Measurements from ENCODE around the gene CPN2.

Gene CPN2

GRCh38 chr3:194390835-194391234 lies 39.7 kb upstream of the CPN2 start:
- FAIRE-seq (no peak), DNase-seq (ENCODE audit: insufficient read length, low spot score) (no peak)
- TF ChIP-seq SPI1 (IDR thresholded peaks at IDR 0.05; ENCODE audit: low read depth, low read length): no peak
- no peak for TF ChIP-seq POLR2AphosphoS5 (IDR thresholded peaks at IDR 0.05; ENCODE audit: low read depth, low read length)
- no peak for TF ChIP-seq PAX5 (IDR thresholded peaks at IDR 0.05; ENCODE audit: insufficient read depth, low read length, severe bottlenecking)
- TF ChIP-seq TAF1 (IDR thresholded peaks at IDR 0.05; ENCODE audit: low read depth, low read length): no peak
- no peak for TF ChIP-seq POU2F2 (IDR thresholded peaks at IDR 0.05; ENCODE audit: low read depth, low read length)
- TF ChIP-seq POLR2A (IDR thresholded peaks at IDR 0.05; ENCODE audit: low read depth, low read length): no peak

- FAIRE-seq (no peak), DNase-seq (ENCODE audit: insufficient read length, low spot score) (no peak)
- TF ChIP-seq PAX5 (IDR thresholded peaks at IDR 0.05; ENCODE audit: insufficient read depth, low read length, severe bottlenecking) (no peak), SPI1 (IDR thresholded peaks at IDR 0.05; ENCODE audit: low read depth, low read length) (no peak), POLR2A (IDR thresholded peaks at IDR 0.05; ENCODE audit: low read depth, low read length) (no peak), POU2F2 (IDR thresholded peaks at IDR 0.05; ENCODE audit: low read depth, low read length) (no peak), TAF1 (IDR thresholded peaks at IDR 0.05; ENCODE audit: low read depth, low read length) (no peak), POLR2AphosphoS5 (IDR thresholded peaks at IDR 0.05; ENCODE audit: low read depth, low read length) (no peak)
These were observed 38.1 kb upstream of the CPN2 start for GRCh38 chr3:194389269-194389668.

- TF ChIP-seq POLR2A (IDR thresholded peaks at IDR 0.05; ENCODE audit: low read depth, low read length) (no peak), POLR2AphosphoS5 (IDR thresholded peaks at IDR 0.05; ENCODE audit: low read depth, low read length) (no peak), POU2F2 (IDR thresholded peaks at IDR 0.05; ENCODE audit: low read depth, low read length) (no peak), SPI1 (IDR thresholded peaks at IDR 0.05; ENCODE audit: low read depth, low read length) (no peak), TAF1 (IDR thresholded peaks at IDR 0.05; ENCODE audit: low read depth, low read length) (no peak), PAX5 (IDR thresholded peaks at IDR 0.05; ENCODE audit: insufficient read depth, low read length, severe bottlenecking) (no peak)
- DNase-seq (ENCODE audit: insufficient read length, low spot score) (no peak), FAIRE-seq (no peak)
These were observed 36.8 kb upstream of the CPN2 start for GRCh38 chr3:194387926-194388418.

- DNase-seq (ENCODE audit: insufficient read length, low spot score): no peak
- no peak for FAIRE-seq
- TF ChIP-seq PAX5 (IDR thresholded peaks at IDR 0.05; ENCODE audit: insufficient read depth, low read length, severe bottlenecking): no peak
These were observed 36.1 kb upstream of the CPN2 start for GRCh38 chr3:194387276-194387675.

GRCh38 chr3:194386648-194387047 lies 35.5 kb upstream of the CPN2 start:
- DNase-seq (ENCODE audit: insufficient read length, low spot score): no peak
- no peak for TF ChIP-seq TAF1 (IDR thresholded peaks at IDR 0.05; ENCODE audit: low read depth, low read length)
- TF ChIP-seq PAX5 (IDR thresholded peaks at IDR 0.05; ENCODE audit: insufficient read depth, low read length, severe bottlenecking): no peak
- no peak for TF ChIP-seq POU2F2 (IDR thresholded peaks at IDR 0.05; ENCODE audit: low read depth, low read length)
- no peak for TF ChIP-seq POLR2AphosphoS5 (IDR thresholded peaks at IDR 0.05; ENCODE audit: low read depth, low read length)
- no peak for TF ChIP-seq POLR2A (IDR thresholded peaks at IDR 0.05; ENCODE audit: low read depth, low read length)
- no peak for TF ChIP-seq SPI1 (IDR thresholded peaks at IDR 0.05; ENCODE audit: low read depth, low read length)
- FAIRE-seq: no peak

GRCh38 chr3:194386066-194386465 lies 34.9 kb upstream of the CPN2 start:
- TF ChIP-seq POU2F2 (IDR thresholded peaks at IDR 0.05; ENCODE audit: low read depth, low read length) (no peak), SPI1 (IDR thresholded peaks at IDR 0.05; ENCODE audit: low read depth, low read length) (no peak), PAX5 (IDR thresholded peaks at IDR 0.05; ENCODE audit: insufficient read depth, low read length, severe bottlenecking) (no peak), POLR2A (IDR thresholded peaks at IDR 0.05; ENCODE audit: low read depth, low read length) (no peak), TAF1 (IDR thresholded peaks at IDR 0.05; ENCODE audit: low read depth, low read length) (no peak), POLR2AphosphoS5 (IDR thresholded peaks at IDR 0.05; ENCODE audit: low read depth, low read length) (no peak)
- no peak for DNase-seq (ENCODE audit: insufficient read length, low spot score)

GRCh38 chr3:194384569-194385001 lies 33.5 kb upstream of the CPN2 start:
- TF ChIP-seq SPI1 (IDR thresholded peaks at IDR 0.05; ENCODE audit: low read depth, low read length) (no peak), PAX5 (IDR thresholded peaks at IDR 0.05; ENCODE audit: insufficient read depth, low read length, severe bottlenecking) (no peak), TAF1 (IDR thresholded peaks at IDR 0.05; ENCODE audit: low read depth, low read length) (no peak), POU2F2 (IDR thresholded peaks at IDR 0.05; ENCODE audit: low read depth, low read length) (no peak), POLR2A (IDR thresholded peaks at IDR 0.05; ENCODE audit: low read depth, low read length) (no peak), POLR2AphosphoS5 (IDR thresholded peaks at IDR 0.05; ENCODE audit: low read depth, low read length) (no peak)
- DNase-seq (ENCODE audit: insufficient read length, low spot score) (no peak), FAIRE-seq (no peak)

More at GRCh38 chr3:194386066-194386465, 34.9 kb upstream of the CPN2 start:
- no peak for FAIRE-seq

- no peak for DNase-seq (ENCODE audit: insufficient read length, low spot score)
- no peak for FAIRE-seq
- TF ChIP-seq TAF1 (IDR thresholded peaks at IDR 0.05; ENCODE audit: low read depth, low read length): no peak
- no peak for TF ChIP-seq PAX5 (IDR thresholded peaks at IDR 0.05; ENCODE audit: insufficient read depth, low read length, severe bottlenecking)
- no peak for TF ChIP-seq POLR2A (IDR thresholded peaks at IDR 0.05; ENCODE audit: low read depth, low read length)
- TF ChIP-seq SPI1 (IDR thresholded peaks at IDR 0.05; ENCODE audit: low read depth, low read length): no peak
- TF ChIP-seq POU2F2 (IDR thresholded peaks at IDR 0.05; ENCODE audit: low read depth, low read length): no peak
- no peak for TF ChIP-seq POLR2AphosphoS5 (IDR thresholded peaks at IDR 0.05; ENCODE audit: low read depth, low read length)
These were observed 33.0 kb upstream of the CPN2 start for GRCh38 chr3:194384156-194384555.

GRCh38 chr3:194383276-194383940 lies 32.3 kb upstream of the CPN2 start:
- no peak for DNase-seq (ENCODE audit: insufficient read length, low spot score)
- TF ChIP-seq POLR2A (IDR thresholded peaks at IDR 0.05; ENCODE audit: low read depth, low read length): no peak
- no peak for TF ChIP-seq POU2F2 (IDR thresholded peaks at IDR 0.05; ENCODE audit: low read depth, low read length)
- no peak for TF ChIP-seq PAX5 (IDR thresholded peaks at IDR 0.05; ENCODE audit: insufficient read depth, low read length, severe bottlenecking)
- no peak for TF ChIP-seq POLR2AphosphoS5 (IDR thresholded peaks at IDR 0.05; ENCODE audit: low read depth, low read length)
- no peak for TF ChIP-seq SPI1 (IDR thresholded peaks at IDR 0.05; ENCODE audit: low read depth, low read length)
- no peak for TF ChIP-seq TAF1 (IDR thresholded peaks at IDR 0.05; ENCODE audit: low read depth, low read length)
- no peak for FAIRE-seq

GRCh38 chr3:194382892-194383223 lies 31.7 kb upstream of the CPN2 start:
- TF ChIP-seq SPI1 (IDR thresholded peaks at IDR 0.05; ENCODE audit: low read depth, low read length) (no peak), POU2F2 (IDR thresholded peaks at IDR 0.05; ENCODE audit: low read depth, low read length) (no peak), POLR2A (IDR thresholded peaks at IDR 0.05; ENCODE audit: low read depth, low read length) (no peak), PAX5 (IDR thresholded peaks at IDR 0.05; ENCODE audit: insufficient read depth, low read length, severe bottlenecking) (no peak), TAF1 (IDR thresholded peaks at IDR 0.05; ENCODE audit: low read depth, low read length) (no peak), POLR2AphosphoS5 (IDR thresholded peaks at IDR 0.05; ENCODE audit: low read depth, low read length) (no peak)
- no peak for FAIRE-seq

More at GRCh38 chr3:194382892-194383223, 31.7 kb upstream of the CPN2 start:
- no peak for DNase-seq (ENCODE audit: insufficient read length, low spot score)
